ENCODE results near the gene GTF3C5.

DNA sequence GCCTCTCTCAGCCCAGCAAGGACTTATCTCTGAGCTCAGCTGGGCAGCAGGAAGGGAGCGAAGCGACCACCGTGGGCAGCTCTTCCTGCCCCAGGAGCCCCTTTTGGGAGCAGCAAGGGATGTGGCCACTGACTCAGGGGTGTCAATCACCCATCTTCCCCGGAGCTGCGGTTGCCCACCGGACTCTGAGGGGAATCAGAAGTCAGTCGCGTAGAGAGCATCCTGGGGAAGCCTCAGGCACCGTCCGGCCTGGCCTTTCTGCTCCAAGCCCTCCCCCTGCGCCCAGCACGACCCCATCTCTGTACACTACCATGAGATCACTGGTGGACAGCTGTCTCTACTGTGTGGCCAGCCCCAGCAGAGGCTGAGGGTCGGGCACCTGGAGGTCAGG lies 27.7 kb upstream of the GTF3C5 start:
- TF ChIP-seq CTCF (IDR thresholded peaks at IDR 0.05; ENCODE audit: insufficient read depth, low read length, poor library complexity, severe bottlenecking), result no peak
- no peak for TF ChIP-seq EZH2phosphoT487 (conservative IDR thresholded peaks at IDR 0.05; ENCODE audit: low read length)

Data from SU-DHL-6 (cell line).